Activated CD8-positive, alpha-beta memory T cell treated with anti-CD3 and anti-CD28 coated beads for 36 hours (primary cell): ENCODE results near the gene BIN1. TPM values are rescaled to one million over a fixed set of nuclear protein-coding genes. Genes with fewer than 3 reads are reported as not detected.

Experiments
- CTCF ChIA-PET: fragments of 350-600 bp; sonication (Branson Sonifier 250); formaldehyde crosslinking; loops from one replicate; lab custom pipeline; 2021; ENCODE audit warnings: antibody characterized with exemption; lab: Charles Lee
- POLR2A ChIA-PET: fragments of 350-600 bp; sonication (Branson Sonifier 250); formaldehyde crosslinking; loops from one replicate; lab custom pipeline; 2021; ENCODE audit warnings: antibody characterized with exemption; lab: Charles Lee
- total RNA-seq, 2 experiments: library from RNA; stranded (reverse); gene quantifications; one replicate each; pipeline ENCODE4 v1.2.3, GENCODE V29; 2021

BIN1 gene
- total RNA-seq, 2 experiments from 2014 or later = 82.9 to 83.8 TPM

GRCh38 chr2:127027715-127028114, 79.2 kb downstream of the BIN1 start:
- ChIA-PET CTCF (no interaction called here), POLR2A (no interaction called here)

- ChIA-PET POLR2A (no interaction called here), CTCF (interaction anchor here (0.7 to 1.4 kb wide), 3 partner anchors 25 to 353 kb away, joined by 3 to 4 read pairs (median 3); no protein-coding TSS in a partner anchor)
Observed at GRCh38 chr2:127025359-127026166, 81.4 kb downstream of the BIN1 start.

DNA sequence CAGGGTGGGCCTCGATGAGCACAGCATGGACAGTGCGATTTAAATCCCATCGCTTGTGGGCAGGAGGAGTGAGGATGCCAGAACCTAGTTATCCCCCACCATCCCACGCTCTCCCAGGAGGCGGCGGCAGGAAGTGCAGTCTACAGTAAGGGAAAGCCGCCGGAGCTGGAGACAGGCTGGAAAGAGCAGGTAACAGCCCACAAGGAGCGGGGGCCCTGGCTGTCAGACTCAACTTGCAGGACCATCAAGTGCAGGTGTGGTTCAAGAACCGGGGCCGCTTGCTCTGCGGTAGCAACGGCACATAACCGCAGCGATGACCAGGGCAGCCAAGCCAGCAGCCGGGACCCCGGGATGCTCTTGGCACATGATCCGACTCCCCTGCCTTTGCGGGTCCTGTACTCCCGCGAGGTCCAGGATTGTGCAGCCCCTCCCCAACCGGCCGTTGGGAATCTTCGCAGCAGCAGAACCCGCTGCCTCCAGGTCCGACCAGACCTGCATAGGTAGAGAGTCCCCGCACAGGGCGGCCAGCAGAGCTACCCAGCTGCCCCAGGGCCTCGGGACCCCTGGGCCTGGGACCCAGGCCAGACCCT, 82.1 kb downstream of the BIN1 start:
- ChIA-PET POLR2A (no interaction called here), CTCF (interaction anchor here (0.7 to 1.4 kb wide), 3 partner anchors 26 to 353 kb away, joined by 3 to 4 read pairs (median 3); no protein-coding TSS in a partner anchor)

- ChIA-PET POLR2A (no interaction called here), CTCF (no interaction called here)
Observed at GRCh38 chr2:127023504-127023903, 83.5 kb downstream of the BIN1 start.

DNA sequence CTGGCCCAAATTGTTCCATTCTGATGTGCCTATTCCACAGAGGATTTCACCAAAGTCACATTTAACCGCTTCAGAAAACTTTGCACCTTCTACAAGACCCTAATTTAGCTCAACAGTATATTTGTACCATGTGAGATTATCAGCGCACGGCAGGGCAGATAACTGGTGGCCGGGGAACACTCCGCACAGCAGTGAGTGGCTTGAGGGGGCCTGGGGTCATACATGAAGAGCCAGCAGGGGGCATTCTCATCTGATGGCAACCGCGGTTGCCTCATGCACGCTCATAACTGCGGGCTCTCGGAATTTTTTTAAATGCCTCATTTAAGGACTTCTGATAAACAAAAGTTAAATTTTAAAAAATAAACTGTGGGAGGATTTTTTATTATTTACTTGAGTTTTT, 84.1 kb downstream of the BIN1 start:
- ChIA-PET POLR2A (no interaction called here), CTCF (no interaction called here)

DNA sequence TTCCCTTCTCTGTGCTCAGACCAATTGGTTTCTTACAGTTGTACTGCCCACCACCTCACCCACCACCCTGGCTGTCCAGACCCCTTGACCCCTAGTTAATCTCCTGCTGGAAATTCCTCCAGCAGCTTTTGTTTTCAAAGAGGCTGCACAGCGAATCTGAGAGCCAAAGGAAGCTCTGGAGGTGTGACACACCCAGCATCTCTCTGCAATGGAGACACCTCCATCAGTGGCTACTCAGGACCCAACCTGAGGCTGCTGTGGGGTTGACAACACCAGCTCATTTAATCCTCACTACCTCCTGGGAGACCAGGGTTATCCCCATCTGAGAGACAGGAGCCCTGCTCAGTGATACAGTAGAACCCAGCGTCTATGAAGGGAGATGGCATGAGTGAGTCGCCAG, 86.4 kb downstream of the BIN1 start:
- CTCF ChIA-PET = no interaction called here
- POLR2A ChIA-PET = no interaction called here

GRCh38 chr2:127017548-127017947, 89.4 kb downstream of the BIN1 start:
- POLR2A ChIA-PET = no interaction called here
- CTCF ChIA-PET = no interaction called here

DNA sequence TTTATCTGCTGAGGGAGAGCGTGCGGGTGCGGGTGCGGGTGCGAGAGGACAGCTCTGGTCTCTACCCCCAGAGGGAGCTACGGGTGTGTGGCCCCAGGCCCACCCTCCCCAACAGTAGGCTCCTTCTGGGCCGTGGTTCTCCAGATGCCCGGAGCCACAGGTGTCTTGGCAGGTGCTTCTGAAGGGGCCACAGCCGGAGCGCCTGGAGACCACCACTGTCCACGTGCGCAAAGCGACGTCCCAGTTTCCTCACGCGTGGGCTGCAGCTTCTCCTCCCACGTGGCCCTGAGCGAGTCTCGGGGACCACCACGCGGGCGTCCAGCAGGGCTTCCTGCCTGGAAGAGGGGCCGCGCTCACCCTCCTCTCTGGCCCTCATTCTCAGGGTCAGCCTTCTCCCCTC, 90.6 kb downstream of the BIN1 start:
- POLR2A ChIA-PET = interaction anchor here (0.5 kb wide), 1 partner anchor 549 kb away, joined by 5 read pairs; no protein-coding TSS in a partner anchor

GRCh38 chr2:127015106-127015910, 91.6 kb downstream of the BIN1 start:
- CTCF ChIA-PET = no interaction called here
- POLR2A ChIA-PET = no interaction called here

More for the DNA sequence above, 90.6 kb downstream of the BIN1 start:
- CTCF ChIA-PET = no interaction called here

GRCh38 chr2:127014630-127015029, 92.3 kb downstream of the BIN1 start:
- POLR2A ChIA-PET = no interaction called here
- CTCF ChIA-PET = no interaction called here

- ChIA-PET CTCF (no interaction called here), POLR2A (no interaction called here)
Observed at GRCh38 chr2:127014224-127014623, 92.7 kb downstream of the BIN1 start.

DNA sequence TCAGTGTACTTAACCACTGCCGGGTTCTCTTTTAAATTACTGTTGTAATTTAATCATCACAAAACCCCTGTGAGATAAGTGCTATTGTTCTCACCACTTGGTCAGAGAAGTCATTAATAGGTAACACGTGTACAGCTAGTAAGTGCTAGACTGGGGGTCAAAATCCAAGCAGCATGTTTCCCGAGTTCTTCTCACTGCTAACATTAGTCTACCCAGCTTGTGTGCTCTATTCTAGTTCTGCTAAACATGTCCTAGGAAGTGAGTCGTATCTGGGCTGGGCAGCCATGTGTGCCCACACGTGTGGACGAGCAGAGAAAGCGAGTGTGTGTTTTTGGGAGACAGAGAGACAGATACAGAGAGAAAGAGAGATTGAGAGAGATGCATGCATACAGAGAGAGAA, 94.1 kb downstream of the BIN1 start:
- POLR2A ChIA-PET = no interaction called here
- CTCF ChIA-PET = no interaction called here

DNA sequence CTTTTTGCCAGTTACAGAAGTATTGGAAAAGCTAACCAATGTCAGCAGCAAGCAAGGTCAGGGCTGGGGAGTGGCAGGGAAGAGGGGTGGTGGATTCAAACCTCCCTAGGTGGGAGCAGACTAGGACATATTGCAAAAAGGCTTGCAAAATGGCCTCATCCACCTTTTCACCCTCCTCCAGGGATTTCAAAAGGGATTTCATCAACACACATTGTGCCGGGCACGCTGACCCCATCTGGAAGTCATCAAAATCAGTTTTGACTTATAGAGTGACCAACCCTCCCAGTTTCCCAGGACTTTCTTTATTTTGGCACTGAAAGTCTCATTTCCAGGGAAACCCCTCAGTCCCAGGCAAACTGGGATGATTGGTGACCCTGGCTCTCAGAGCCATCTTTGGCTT, 94.7 kb downstream of the BIN1 start:
- ChIA-PET CTCF (no interaction called here), POLR2A (no interaction called here)

- ChIA-PET POLR2A (no interaction called here), CTCF (no interaction called here)
Observed at GRCh38 chr2:127011796-127012195, 95.2 kb downstream of the BIN1 start.

- POLR2A ChIA-PET = no interaction called here
- CTCF ChIA-PET = no interaction called here
Observed at GRCh38 chr2:127011231-127011661, 95.7 kb downstream of the BIN1 start.

DNA sequence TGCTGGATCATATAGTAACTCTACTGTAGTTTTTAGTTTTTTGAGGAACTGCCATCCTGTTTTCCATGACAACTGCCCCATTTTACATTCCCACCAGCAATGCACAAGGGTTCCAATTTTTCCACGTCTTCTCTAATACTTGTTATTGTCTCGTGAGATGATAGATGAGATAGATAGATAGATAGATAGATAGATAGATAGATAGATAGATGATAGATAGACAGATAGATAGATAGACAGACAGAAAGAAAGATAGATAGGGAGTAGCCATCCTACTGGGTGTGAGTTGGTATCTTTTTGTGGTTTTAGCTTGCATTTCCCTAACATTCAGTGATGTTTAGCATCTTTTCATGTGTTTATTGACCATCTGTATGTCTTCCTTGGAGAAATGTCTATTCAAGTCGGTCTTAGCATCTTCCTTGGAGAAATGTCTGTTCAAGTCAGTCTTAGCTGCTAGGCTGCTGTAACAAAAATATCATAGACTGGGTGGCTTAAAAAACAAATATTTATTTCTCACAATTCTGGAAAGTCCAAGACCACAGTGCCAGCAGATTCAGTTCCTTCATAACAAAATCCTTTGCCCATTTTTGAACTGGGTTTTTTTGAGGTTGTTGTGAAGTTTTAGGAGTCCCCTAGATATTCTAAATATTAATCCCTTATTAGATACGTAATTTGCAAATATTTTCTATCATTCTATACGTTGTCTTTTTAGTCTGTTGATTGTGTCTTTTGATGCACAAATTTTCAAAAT, 98.5 kb downstream of the BIN1 start:
- CTCF ChIA-PET = no interaction called here

GRCh38 chr2:127007652-127008051, 99.3 kb downstream of the BIN1 start:
- ChIA-PET CTCF (no interaction called here), POLR2A (no interaction called here)

More for the DNA sequence above, 98.5 kb downstream of the BIN1 start:
- POLR2A ChIA-PET = no interaction called here

GRCh38 chr2:127006962-127007361, 100.0 kb downstream of the BIN1 start:
- ChIA-PET POLR2A (no interaction called here), CTCF (no interaction called here)

DNA sequence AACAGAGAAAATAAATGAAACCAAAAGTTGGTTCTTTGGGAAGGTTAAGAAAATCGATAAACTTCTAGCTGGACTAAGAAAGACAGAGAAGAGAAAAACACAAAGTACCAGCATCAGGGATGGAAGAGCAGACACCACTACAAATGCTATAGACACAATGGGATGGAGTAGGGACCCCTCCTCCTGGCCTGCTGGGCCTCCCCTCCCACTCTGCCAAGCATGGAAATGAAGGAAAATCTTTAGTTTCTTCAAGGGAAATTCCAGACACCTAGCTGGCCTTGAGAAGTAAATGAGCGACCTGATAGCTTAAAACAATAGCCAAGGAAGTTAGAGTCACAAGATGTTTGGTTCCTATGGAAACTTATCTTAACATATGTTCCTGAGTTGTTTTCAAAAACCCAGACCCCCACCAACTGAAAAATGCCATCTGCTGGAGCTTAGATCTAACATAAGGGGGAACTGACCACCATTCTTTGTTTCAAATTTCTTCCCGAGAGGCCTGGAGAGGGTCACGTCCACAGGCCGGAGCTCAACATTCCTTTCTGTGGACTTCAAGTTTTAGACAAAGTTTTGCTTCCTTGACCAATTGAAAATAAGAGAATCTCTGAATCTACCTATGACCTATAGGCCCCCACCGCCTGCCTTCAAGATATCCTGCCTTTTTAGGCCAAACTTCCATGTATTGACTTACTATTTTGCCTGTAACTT, 101.9 kb downstream of the BIN1 start:
- POLR2A ChIA-PET = no interaction called here
- CTCF ChIA-PET = interaction anchor here (1.0 kb wide), 1 partner anchor 24 kb away, joined by 3 read pairs; no protein-coding TSS in a partner anchor
